GM12878 (cell line): ENCODE results near the gene BRD9. TPM values are rescaled to one million over a fixed set of nuclear protein-coding genes. Genes with fewer than 3 reads are reported as not detected.

Experiments used
- RAD51 ChIP-seq: fragments of 450-650 bp; IDR thresholded peaks from 2 replicates; pipeline ENCODE4 v1.6.1; 2016; ENCODE audit warnings: moderate library complexity, mild to moderate bottlenecking, inconsistent platforms
- polyA plus RNA-seq, 11 experiments: library from polyadenylated mRNA; depleted of rRNA in 4 of 11; unstranded in 6 of 11; stranded (reverse) in 5 of 11; fragments of >200 nt; fragmentation: Nextera tagmentation in 4 of 11; fragmentation: Illumina TruSeq in 1 of 11; extraction: Ambion mirVana in 4 of 11; extraction: Trizol in 1 of 11; gene quantifications; 1 replicate in 1 of 11; 2 replicates in 10 of 11; pipeline versions ENCODE4 v1.2.1 to v1.2.3, GENCODE V29; 2011 to 2016; ENCODE audit warnings: inconsistent platforms in 2 of 11, missing spikeins in 2 of 11, low read depth in 1 of 11
- total RNA-seq, 4 experiments: library from RNA; depleted of rRNA in 3 of 4; stranded (reverse); fragments of >200 nt in 3 of 4; fragmentation: Illumina TruSeq in 1 of 4; extraction: Trizol in 1 of 4; gene quantifications; 2 replicates each; pipeline versions ENCODE4 v1.2.1 to v1.2.3, GENCODE V29; 2013 to 2021
- TF ChIP-seq, protein P1 (sequence below): fragments of 450-650 bp; IDR thresholded peaks from 2 replicates; pipeline ENCODE4 v1.6.1; 2017; ENCODE audit warnings: mild to moderate bottlenecking, moderate library complexity
- TF ChIP-seq, protein P2 (sequence below): fragments of 450-650 bp; IDR thresholded peaks from 2 replicates; pipeline ENCODE4 v1.6.1; 2017; ENCODE audit warnings: mild to moderate bottlenecking, low read depth, inconsistent platforms; ENCODE audit not compliant: poor library complexity, severe bottlenecking
- TF ChIP-seq, protein P3 (sequence below): fragments of 450-650 bp; IDR thresholded peaks from 2 replicates; pipeline ENCODE4 v1.6.1; 2017; ENCODE audit warnings: antibody characterized with exemption, mild to moderate bottlenecking, moderate library complexity

Gene BRD9
- total and polyA plus RNA-seq, 10 of the 15 experiments (the other 5 are each of a cell fraction or from before 2014, with no cell fraction given), result 2.0 to 48.6 (median 32.4) TPM

DNA sequence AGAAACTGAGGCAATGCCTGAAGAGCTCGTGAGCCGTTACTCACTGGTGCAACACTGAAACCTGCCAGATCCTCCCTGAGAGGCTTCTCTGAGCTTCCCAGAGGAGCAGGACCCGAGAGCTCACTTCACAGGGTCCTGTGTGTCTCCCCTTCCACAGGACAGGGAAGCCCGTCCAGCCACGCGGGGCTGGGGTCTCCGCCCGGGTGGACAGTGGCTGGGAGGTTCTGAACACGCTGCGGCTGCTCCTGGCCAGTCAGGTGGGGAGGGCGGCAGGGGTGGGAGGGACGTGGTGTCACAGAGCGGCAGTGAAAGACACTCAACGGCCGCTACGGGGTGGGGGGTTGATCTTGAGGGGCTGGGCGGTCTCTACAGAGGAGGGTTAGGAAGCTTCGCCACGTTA lies 41.5 kb downstream of the BRD9 start (continued):
- TF ChIP-seq, protein P1, sequence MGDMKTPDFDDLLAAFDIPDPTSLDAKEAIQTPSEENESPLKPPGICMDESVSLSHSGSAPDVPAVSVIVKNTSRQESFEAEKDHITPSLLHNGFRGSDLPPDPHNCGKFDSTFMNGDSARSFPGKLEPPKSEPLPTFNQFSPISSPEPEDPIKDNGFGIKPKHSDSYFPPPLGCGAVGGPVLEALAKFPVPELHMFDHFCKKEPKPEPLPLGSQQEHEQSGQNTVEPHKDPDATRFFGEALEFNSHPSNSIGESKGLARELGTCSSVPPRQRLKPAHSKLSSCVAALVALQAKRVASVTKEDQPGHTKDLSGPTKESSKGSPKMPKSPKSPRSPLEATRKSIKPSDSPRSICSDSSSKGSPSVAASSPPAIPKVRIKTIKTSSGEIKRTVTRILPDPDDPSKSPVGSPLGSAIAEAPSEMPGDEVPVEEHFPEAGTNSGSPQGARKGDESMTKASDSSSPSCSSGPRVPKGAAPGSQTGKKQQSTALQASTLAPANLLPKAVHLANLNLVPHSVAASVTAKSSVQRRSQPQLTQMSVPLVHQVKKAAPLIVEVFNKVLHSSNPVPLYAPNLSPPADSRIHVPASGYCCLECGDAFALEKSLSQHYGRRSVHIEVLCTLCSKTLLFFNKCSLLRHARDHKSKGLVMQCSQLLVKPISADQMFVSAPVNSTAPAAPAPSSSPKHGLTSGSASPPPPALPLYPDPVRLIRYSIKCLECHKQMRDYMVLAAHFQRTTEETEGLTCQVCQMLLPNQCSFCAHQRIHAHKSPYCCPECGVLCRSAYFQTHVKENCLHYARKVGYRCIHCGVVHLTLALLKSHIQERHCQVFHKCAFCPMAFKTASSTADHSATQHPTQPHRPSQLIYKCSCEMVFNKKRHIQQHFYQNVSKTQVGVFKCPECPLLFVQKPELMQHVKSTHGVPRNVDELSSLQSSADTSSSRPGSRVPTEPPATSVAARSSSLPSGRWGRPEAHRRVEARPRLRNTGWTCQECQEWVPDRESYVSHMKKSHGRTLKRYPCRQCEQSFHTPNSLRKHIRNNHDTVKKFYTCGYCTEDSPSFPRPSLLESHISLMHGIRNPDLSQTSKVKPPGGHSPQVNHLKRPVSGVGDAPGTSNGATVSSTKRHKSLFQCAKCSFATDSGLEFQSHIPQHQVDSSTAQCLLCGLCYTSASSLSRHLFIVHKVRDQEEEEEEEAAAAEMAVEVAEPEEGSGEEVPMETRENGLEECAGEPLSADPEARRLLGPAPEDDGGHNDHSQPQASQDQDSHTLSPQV, result no peak
- TF ChIP-seq, protein P2, sequence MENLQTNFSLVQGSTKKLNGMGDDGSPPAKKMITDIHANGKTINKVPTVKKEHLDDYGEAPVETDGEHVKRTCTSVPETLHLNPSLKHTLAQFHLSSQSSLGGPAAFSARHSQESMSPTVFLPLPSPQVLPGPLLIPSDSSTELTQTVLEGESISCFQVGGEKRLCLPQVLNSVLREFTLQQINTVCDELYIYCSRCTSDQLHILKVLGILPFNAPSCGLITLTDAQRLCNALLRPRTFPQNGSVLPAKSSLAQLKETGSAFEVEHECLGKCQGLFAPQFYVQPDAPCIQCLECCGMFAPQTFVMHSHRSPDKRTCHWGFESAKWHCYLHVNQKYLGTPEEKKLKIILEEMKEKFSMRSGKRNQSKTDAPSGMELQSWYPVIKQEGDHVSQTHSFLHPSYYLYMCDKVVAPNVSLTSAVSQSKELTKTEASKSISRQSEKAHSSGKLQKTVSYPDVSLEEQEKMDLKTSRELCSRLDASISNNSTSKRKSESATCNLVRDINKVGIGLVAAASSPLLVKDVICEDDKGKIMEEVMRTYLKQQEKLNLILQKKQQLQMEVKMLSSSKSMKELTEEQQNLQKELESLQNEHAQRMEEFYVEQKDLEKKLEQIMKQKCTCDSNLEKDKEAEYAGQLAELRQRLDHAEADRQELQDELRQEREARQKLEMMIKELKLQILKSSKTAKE, result no peak
- no peak for TF ChIP-seq RAD51
- TF ChIP-seq, protein P3, sequence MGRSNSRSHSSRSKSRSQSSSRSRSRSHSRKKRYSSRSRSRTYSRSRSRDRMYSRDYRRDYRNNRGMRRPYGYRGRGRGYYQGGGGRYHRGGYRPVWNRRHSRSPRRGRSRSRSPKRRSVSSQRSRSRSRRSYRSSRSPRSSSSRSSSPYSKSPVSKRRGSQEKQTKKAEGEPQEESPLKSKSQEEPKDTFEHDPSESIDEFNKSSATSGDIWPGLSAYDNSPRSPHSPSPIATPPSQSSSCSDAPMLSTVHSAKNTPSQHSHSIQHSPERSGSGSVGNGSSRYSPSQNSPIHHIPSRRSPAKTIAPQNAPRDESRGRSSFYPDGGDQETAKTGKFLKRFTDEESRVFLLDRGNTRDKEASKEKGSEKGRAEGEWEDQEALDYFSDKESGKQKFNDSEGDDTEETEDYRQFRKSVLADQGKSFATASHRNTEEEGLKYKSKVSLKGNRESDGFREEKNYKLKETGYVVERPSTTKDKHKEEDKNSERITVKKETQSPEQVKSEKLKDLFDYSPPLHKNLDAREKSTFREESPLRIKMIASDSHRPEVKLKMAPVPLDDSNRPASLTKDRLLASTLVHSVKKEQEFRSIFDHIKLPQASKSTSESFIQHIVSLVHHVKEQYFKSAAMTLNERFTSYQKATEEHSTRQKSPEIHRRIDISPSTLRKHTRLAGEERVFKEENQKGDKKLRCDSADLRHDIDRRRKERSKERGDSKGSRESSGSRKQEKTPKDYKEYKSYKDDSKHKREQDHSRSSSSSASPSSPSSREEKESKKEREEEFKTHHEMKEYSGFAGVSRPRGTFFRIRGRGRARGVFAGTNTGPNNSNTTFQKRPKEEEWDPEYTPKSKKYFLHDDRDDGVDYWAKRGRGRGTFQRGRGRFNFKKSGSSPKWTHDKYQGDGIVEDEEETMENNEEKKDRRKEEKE, result no peak
